SK-N-SH (cell line): ENCODE measurements around the gene DNAJB6. TPM values are rescaled to one million over a fixed set of nuclear protein-coding genes. Genes with fewer than 3 reads are reported as not detected.

ENCODE experiments used
- CTCF ChIA-PET: fragments of 300-600, 350-600 bp; formaldehyde crosslinking; extraction: SDS; loops from one replicate; lab custom pipeline; 2021; lab: Yijun Ruan, JAX
- POLR2A ChIA-PET: fragments of 350-600 bp; sonication (Branson Sonifier 250); formaldehyde crosslinking; extraction: SDS; loops from one replicate; lab custom pipeline; 2020; ENCODE audit warnings: antibody characterized with exemption, inconsistent platforms; lab: Yijun Ruan, JAX
- DNase-seq: peaks from one replicate; pipeline ENCODE4 v3.0.0; 2012
- H2AFZ ChIP-seq: fragments of 200-600 bp; sonication (generic); 2 replicates; pipeline ENCODE4 v1.8.1; 2016; ENCODE audit warnings: antibody characterized with exemption, mild to moderate bottlenecking, low read depth
- H3F3A ChIP-seq: fragments of 200-600 bp; sonication (generic); replicated peaks from 2 replicates; pipeline ENCODE3; 2016; ENCODE audit warnings: antibody characterized with exemption, mild to moderate bottlenecking; ENCODE audit not compliant: insufficient read depth
- H3K27ac ChIP-seq, 2 experiments: fragments of 200-500 bp in 1 of 2; fragments of 200-600 bp in 1 of 2; sonication (Bioruptor generic) in 1 of 2; sonication (generic), shearing (Covaris generic) in 1 of 2; 2 replicates each; pipeline versions ENCODE4 v1.5.1 to v1.6.1; 2014 to 2016; ENCODE audit warnings: low read depth in 2 of 2, inconsistent platforms in 1 of 2, low read length in 1 of 2, mild to moderate bottlenecking in 1 of 2, mixed read lengths in 1 of 2
- H3K27me3 ChIP-seq: fragments of 200-600 bp; sonication (generic), shearing (Covaris generic); 2 replicates; pipeline ENCODE4 v1.6.1; 2016; ENCODE audit warnings: mixed run types; ENCODE audit not compliant: insufficient read depth
- H3K36me3 ChIP-seq, 2 experiments: fragments of 200-500 bp in 1 of 2; fragments of 200-600 bp in 1 of 2; sonication (Bioruptor generic) in 1 of 2; sonication (generic) in 1 of 2; replicated peaks in 1 of 2; 2 replicates each; pipeline versions ENCODE3 to v1.5.1; 2014 to 2016; ENCODE audit warnings: low read length in 1 of 2, mild to moderate bottlenecking in 1 of 2; ENCODE audit not compliant: insufficient read depth in 2 of 2, control insufficient read depth in 1 of 2
- H3K4me1 ChIP-seq, 2 experiments: fragments of 200-500 bp in 1 of 2; fragments of 200-600 bp in 1 of 2; sonication (Bioruptor generic) in 1 of 2; sonication (generic), shearing (Covaris generic) in 1 of 2; 2 replicates each; pipeline versions ENCODE4 v1.5.1 to v1.6.1; 2014 to 2016; ENCODE audit warnings: low read depth in 1 of 2, low read length in 1 of 2, mixed run types in 1 of 2; ENCODE audit not compliant: insufficient read depth in 2 of 2, control insufficient read depth in 1 of 2
- H3K4me2 ChIP-seq: fragments of 200-600 bp; sonication (generic), shearing (Covaris generic); 2 replicates; pipeline ENCODE4 v1.6.1; 2017; ENCODE audit warnings: mixed run types
- H3K4me3 ChIP-seq, 2 experiments: fragments of 200-500 bp in 1 of 2; fragments of 200-600 bp in 1 of 2; sonication (Bioruptor generic) in 1 of 2; sonication (generic), shearing (Covaris generic) in 1 of 2; 2 replicates each; pipeline versions ENCODE4 v1.5.1 to v1.8.1; 2014 to 2016; ENCODE audit warnings: low read depth in 2 of 2, inconsistent platforms in 1 of 2, low read length in 1 of 2, mild to moderate bottlenecking in 1 of 2, mixed read lengths in 1 of 2, moderate library complexity in 1 of 2
- H3K79me2 ChIP-seq: fragments of 200-600 bp; sonication (generic); 2 replicates; pipeline ENCODE4 v1.8.1; 2017; ENCODE audit warnings: mild to moderate bottlenecking; ENCODE audit not compliant: insufficient read depth
- H3K9ac ChIP-seq: fragments of 200-600 bp; sonication (generic); 2 replicates; pipeline ENCODE4 v1.6.1; 2017; ENCODE audit warnings: mixed run types
- H3K9me2 ChIP-seq: fragments of 200-600 bp; sonication (generic); 2 replicates; pipeline ENCODE4 v1.6.1; 2017; ENCODE audit warnings: mixed run types
- H3K9me3 ChIP-seq: fragments of 200-600 bp; sonication (generic); 2 replicates; pipeline ENCODE4 v1.6.1; 2017; ENCODE audit warnings: mixed run types, mild to moderate bottlenecking, moderate library complexity
- H4K20me1 ChIP-seq: fragments of 200-600 bp; sonication (generic); 2 replicates; pipeline ENCODE4 v1.6.1; 2017; ENCODE audit warnings: mild to moderate bottlenecking, mixed run types; ENCODE audit not compliant: insufficient read depth
- CTCF ChIP-seq: fragments of 200-600 bp; sonication (generic); IDR thresholded peaks from 2 replicates; pipeline ENCODE4 v1.6.1; 2017; ENCODE audit warnings: antibody characterized with exemption, mild to moderate bottlenecking, moderate library complexity
- EZH2phosphoT487 ChIP-seq: fragments of 200-600 bp; sonication (generic); IDR thresholded peaks from 2 replicates; pipeline ENCODE4 v1.6.1; 2017; ENCODE audit warnings: low read depth, mixed run types, mild to moderate bottlenecking, antibody characterized with exemption, moderate library complexity, borderline replicate concordance
- FOXJ3 ChIP-seq: sonication (generic); formaldehyde crosslinking; IDR thresholded peaks from 2 replicates; pipeline ENCODE4 v1.5.1; 2020; ENCODE audit warnings: mild to moderate bottlenecking, missing genetic modification reagents
- JUND ChIP-seq: IDR thresholded peaks from 2 replicates; pipeline ENCODE4 v1.4.0; 2012
- MXI1 ChIP-seq: IDR thresholded peaks from 2 replicates; pipeline ENCODE4 v1.6.1; 2012; ENCODE audit warnings: mild to moderate bottlenecking, low read depth, low read length, improper control_type of control experiment
- NRF1 ChIP-seq: IDR thresholded peaks from 2 replicates; pipeline ENCODE4 v1.6.1; 2012; ENCODE audit warnings: low read depth, mild to moderate bottlenecking, low read length
- POLR2AphosphoS5 ChIP-seq: IDR thresholded peaks from 2 replicates; pipeline ENCODE4 v1.6.1; 2012; ENCODE audit warnings: low read depth, low read length
- RCOR1 ChIP-seq: fragments of 150-350 bp; IDR thresholded peaks from 2 replicates; pipeline ENCODE4 v1.6.1; 2017; ENCODE audit warnings: antibody characterized with exemption, low read length
- TAF1 ChIP-seq: IDR thresholded peaks from 2 replicates; pipeline ENCODE4 v1.6.1; 2012; ENCODE audit warnings: low read depth, mild to moderate bottlenecking, low read length, moderate library complexity, borderline replicate concordance
- USF1 ChIP-seq: IDR thresholded peaks from 2 replicates; pipeline ENCODE4 v1.4.0; 2012; ENCODE audit warnings: low read depth, borderline replicate concordance
- YY1 ChIP-seq: IDR thresholded peaks from 2 replicates; pipeline ENCODE4 v1.4.0; 2012; ENCODE audit warnings: low read depth, mild to moderate bottlenecking
- WGBS: methylation state at CpG from one replicate; pipeline ENCODE4 v1.1.6; 2017; ENCODE audit warnings: low lambda C conversion rate; 5-methylcytosine and 5-hydroxymethylcytosine counted together
- polyA plus RNA-seq, 3 experiments: library from polyadenylated mRNA; depleted of rRNA; stranded (reverse); fragments of >200 nt; gene quantifications; 2 replicates each; pipeline ENCODE4 v1.2.3, GENCODE V29; 2012
- TF ChIP-seq, protein P1 (sequence below): IDR thresholded peaks from 2 replicates; pipeline ENCODE4; 2012
- TF ChIP-seq, protein P2 (sequence below): fragments of 150-350 bp; IDR thresholded peaks from 2 replicates; pipeline ENCODE4 v1.6.1; 2017; ENCODE audit warnings: antibody characterized with exemption, low read length, low read depth, borderline replicate concordance
- TF ChIP-seq, protein P3 (sequence below): fragments of 150-350 bp; IDR thresholded peaks from 2 replicates; pipeline ENCODE4 v1.6.1; 2016; ENCODE audit warnings: mild to moderate bottlenecking, low read depth, low read length

DNAJB6 gene
- polyA plus RNA-seq, 1 of the 3 experiments (the other 2 are of a cell fraction) = 176 TPM

- DNase-seq = no peak
- Histone ChIP-seq H3F3A (no peaks in the 10 kb centered on the region), H3K27ac (no peak overlapping the region), H3K79me2 (no peaks in the 10 kb centered on the region), H3K9me3 (0 out of 2 replicates have a peak, but pooled peaks cover 5% of the 10 kb centered on the region), H3K4me1 (no peaks in the 10 kb centered on the region), H2AFZ (no peak overlapping the region), H3K4me2 (no peak overlapping the region), H4K20me1 (no peaks in the 10 kb centered on the region), H3K27me3 (no peaks in the 10 kb centered on the region), H3K36me3 (no peaks in the 10 kb centered on the region), H3K4me3 (no peak overlapping the region), H3K9ac (no peak overlapping the region), H3K9me2 (no peaks in the 10 kb centered on the region)
- ChIA-PET POLR2A (no interaction called here), CTCF (interaction anchor here (0.6 to 1.3 kb wide), 2 partner anchors 25 to 417 kb away, joined by 3 read pairs; no protein-coding TSS in a partner anchor)
- WGBS = 38% methylated on average over 23 of the region's 27 CpGs
- no peak for TF ChIP-seq CTCF
- no peak for TF ChIP-seq EZH2phosphoT487
- no peak for TF ChIP-seq POLR2AphosphoS5
- TF ChIP-seq USF1 = no peak
- TF ChIP-seq, protein P1, sequence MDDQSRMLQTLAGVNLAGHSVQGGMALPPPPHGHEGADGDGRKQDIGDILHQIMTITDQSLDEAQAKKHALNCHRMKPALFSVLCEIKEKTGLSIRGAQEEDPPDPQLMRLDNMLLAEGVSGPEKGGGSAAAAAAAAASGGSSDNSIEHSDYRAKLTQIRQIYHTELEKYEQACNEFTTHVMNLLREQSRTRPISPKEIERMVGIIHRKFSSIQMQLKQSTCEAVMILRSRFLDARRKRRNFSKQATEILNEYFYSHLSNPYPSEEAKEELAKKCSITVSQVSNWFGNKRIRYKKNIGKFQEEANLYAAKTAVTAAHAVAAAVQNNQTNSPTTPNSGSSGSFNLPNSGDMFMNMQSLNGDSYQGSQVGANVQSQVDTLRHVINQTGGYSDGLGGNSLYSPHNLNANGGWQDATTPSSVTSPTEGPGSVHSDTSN = no peak
- no peak for TF ChIP-seq YY1
- TF ChIP-seq NRF1 = no peak
- TF ChIP-seq RCOR1 = no peak
- TF ChIP-seq TAF1 = no peak
- TF ChIP-seq, protein P2, sequence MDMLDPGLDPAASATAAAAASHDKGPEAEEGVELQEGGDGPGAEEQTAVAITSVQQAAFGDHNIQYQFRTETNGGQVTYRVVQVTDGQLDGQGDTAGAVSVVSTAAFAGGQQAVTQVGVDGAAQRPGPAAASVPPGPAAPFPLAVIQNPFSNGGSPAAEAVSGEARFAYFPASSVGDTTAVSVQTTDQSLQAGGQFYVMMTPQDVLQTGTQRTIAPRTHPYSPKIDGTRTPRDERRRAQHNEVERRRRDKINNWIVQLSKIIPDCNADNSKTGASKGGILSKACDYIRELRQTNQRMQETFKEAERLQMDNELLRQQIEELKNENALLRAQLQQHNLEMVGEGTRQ = no peak
- TF ChIP-seq JUND = no peak
- TF ChIP-seq, protein P3, sequence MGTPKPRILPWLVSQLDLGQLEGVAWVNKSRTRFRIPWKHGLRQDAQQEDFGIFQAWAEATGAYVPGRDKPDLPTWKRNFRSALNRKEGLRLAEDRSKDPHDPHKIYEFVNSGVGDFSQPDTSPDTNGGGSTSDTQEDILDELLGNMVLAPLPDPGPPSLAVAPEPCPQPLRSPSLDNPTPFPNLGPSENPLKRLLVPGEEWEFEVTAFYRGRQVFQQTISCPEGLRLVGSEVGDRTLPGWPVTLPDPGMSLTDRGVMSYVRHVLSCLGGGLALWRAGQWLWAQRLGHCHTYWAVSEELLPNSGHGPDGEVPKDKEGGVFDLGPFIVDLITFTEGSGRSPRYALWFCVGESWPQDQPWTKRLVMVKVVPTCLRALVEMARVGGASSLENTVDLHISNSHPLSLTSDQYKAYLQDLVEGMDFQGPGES = no peak
- no peak for TF ChIP-seq MXI1
- no peak for TF ChIP-seq FOXJ3 (CRISPR knock-in tag)
These were observed 120.8 kb downstream of the DNAJB6 start for GRCh38 chr7:157457355-157458253.
